Caco-2 (cell line): ENCODE results near the gene MAGED1. TPM values are rescaled to one million over a fixed set of nuclear protein-coding genes. Genes with fewer than 3 reads are reported as not detected.

Experiments used
- BruUV-seq: library from RNA; stranded (reverse); fragments of 400-500 nt; replicated peaks from 2 replicates; lab custom pipeline; 2021; lab: Mats Ljungman, UMichigan
- CTCF ChIA-PET: fragments of 300-600 bp; sonication (Branson Sonifier 250); formaldehyde crosslinking; loops from one replicate; lab custom pipeline; 2022; ENCODE audit warnings: antibody characterized with exemption; lab: Charles Lee
- POLR2A ChIA-PET: fragments of 300-600 bp; sonication (Branson Sonifier 250); formaldehyde crosslinking; loops from one replicate; lab custom pipeline; 2022; ENCODE audit warnings: antibody characterized with exemption; lab: Charles Lee
- DNase-seq, 2 experiments: peaks; one replicate each; pipeline versions ENCODE4 v3.0.0 to v3.0.0-alpha.2; 2020 to 2022
- H3K27me3 ChIP-seq: replicated peaks from 2 replicates; pipeline ENCODE4 v1.6.0; 2011; ENCODE audit warnings: low read length; ENCODE audit not compliant: control insufficient read depth, insufficient read depth
- H3K36me3 ChIP-seq: 2 replicates; pipeline ENCODE4 v1.5.1; 2011; ENCODE audit warnings: low read length; ENCODE audit not compliant: control insufficient read depth, insufficient read depth
- H3K4me1 ChIP-seq: fragments of 250-450 bp; sonication (Bioruptor Pico); 2 replicates; pipeline ENCODE4 v1.5.1; 2020; ENCODE audit warnings: mild to moderate bottlenecking
- H3K4me3 ChIP-seq: 2 replicates; pipeline ENCODE4 v1.5.1; 2011; ENCODE audit warnings: low read depth, mild to moderate bottlenecking, control low read depth, low read length
- H3K9me3 ChIP-seq: fragments of 250-450 bp; sonication (Bioruptor Pico); 2 replicates; pipeline ENCODE4 v1.5.1; 2020; ENCODE audit warnings: mild to moderate bottlenecking, moderate library complexity
- H3K27ac Mint-ChIP-seq: one replicate; pipeline ENCODE4 v1.8.0; 2022; ENCODE audit warnings: mixed read lengths; ENCODE audit not compliant: unreplicated experiment
- H3K27me3 Mint-ChIP-seq: one replicate; pipeline ENCODE4 v1.8.0; 2022; ENCODE audit warnings: mixed read lengths; ENCODE audit not compliant: insufficient read depth, unreplicated experiment
- H3K36me3 Mint-ChIP-seq: one replicate; pipeline ENCODE4 v1.8.0; 2022; ENCODE audit warnings: mild to moderate bottlenecking, mixed read lengths; ENCODE audit not compliant: insufficient read depth, unreplicated experiment
- H3K4me1 Mint-ChIP-seq: one replicate; pipeline ENCODE4 v1.8.0; 2022; ENCODE audit warnings: low read depth, mixed read lengths; ENCODE audit not compliant: unreplicated experiment
- H3K4me3 Mint-ChIP-seq: one replicate; pipeline ENCODE4 v1.8.0; 2022; ENCODE audit warnings: mild to moderate bottlenecking, moderate library complexity, mixed read lengths; ENCODE audit not compliant: unreplicated experiment
- H3K9me3 Mint-ChIP-seq: one replicate; pipeline ENCODE4 v1.8.0; 2022; ENCODE audit warnings: mixed read lengths; ENCODE audit not compliant: unreplicated experiment
- intact Hi-C: fragments of 100-400 bp; cut with micrococcal nuclease; formaldehyde crosslinking; loops from one replicate; pipeline ENCODE4 v1.10.0; 2022; ENCODE audit not compliant: unreplicated experiment
- total RNA-seq: library from RNA; stranded (reverse); gene quantifications from 2 replicates; pipeline ENCODE4 v1.2.3, GENCODE V29; 2022
- TF ChIP-seq, protein P1 (sequence below), 2 experiments: fragments of 200-600 bp in 1 of 2; IDR thresholded peaks; 1 replicate in 1 of 2; 2 replicates in 1 of 2; pipeline versions ENCODE4 v1.5.1 to v1.8.0; 2011 to 2022; ENCODE audit warnings: antibody characterized with exemption in 1 of 2, control low read depth in 1 of 2, inconsistent platforms in 1 of 2, low read depth in 1 of 2, low read length in 1 of 2, mild to moderate bottlenecking in 1 of 2, moderate library complexity in 1 of 2; ENCODE audit not compliant: insufficient read depth in 1 of 2, severe bottlenecking in 1 of 2, unreplicated experiment in 1 of 2

MAGED1 gene
- total RNA-seq, 1 experiment from 2014 or later = 174 TPM

GRCh38 chrX:51878056-51878455 lies 15.4 kb upstream of the MAGED1 start:
- no peak overlapping the region for H3K4me3 ChIP-seq
- ChIA-PET CTCF (no interaction called here), POLR2A (no interaction called here)
- H3K4me1 ChIP-seq = peaks cover 14% of the 10 kb centered on the region
- H3K9me3 Mint-ChIP-seq = no peaks in the 10 kb centered on the region
- DNase-seq = no peak
- intact Hi-C loops = no loop called here
- no peaks in the 10 kb centered on the region for H3K27me3 Mint-ChIP-seq
- H3K4me3 Mint-ChIP-seq = no peak overlapping the region
- BruUV-seq = no TSS peak
- TF ChIP-seq, protein P1, sequence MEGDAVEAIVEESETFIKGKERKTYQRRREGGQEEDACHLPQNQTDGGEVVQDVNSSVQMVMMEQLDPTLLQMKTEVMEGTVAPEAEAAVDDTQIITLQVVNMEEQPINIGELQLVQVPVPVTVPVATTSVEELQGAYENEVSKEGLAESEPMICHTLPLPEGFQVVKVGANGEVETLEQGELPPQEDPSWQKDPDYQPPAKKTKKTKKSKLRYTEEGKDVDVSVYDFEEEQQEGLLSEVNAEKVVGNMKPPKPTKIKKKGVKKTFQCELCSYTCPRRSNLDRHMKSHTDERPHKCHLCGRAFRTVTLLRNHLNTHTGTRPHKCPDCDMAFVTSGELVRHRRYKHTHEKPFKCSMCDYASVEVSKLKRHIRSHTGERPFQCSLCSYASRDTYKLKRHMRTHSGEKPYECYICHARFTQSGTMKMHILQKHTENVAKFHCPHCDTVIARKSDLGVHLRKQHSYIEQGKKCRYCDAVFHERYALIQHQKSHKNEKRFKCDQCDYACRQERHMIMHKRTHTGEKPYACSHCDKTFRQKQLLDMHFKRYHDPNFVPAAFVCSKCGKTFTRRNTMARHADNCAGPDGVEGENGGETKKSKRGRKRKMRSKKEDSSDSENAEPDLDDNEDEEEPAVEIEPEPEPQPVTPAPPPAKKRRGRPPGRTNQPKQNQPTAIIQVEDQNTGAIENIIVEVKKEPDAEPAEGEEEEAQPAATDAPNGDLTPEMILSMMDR (IDR thresholded peaks at IDR 0.05; ENCODE audit: insufficient read depth in 1 of 2, low read depth in 1 of 2, low read length in 1 of 2, severe bottlenecking in 1 of 2, unreplicated experiment in 1 of 2) = no peak
- no peak overlapping the region for H3K27ac Mint-ChIP-seq
- H3K4me1 Mint-ChIP-seq = peaks cover 7% of the 10 kb centered on the region
- no peaks in the 10 kb centered on the region for H3K9me3 ChIP-seq
- H3K36me3 Mint-ChIP-seq = peaks cover 4% of the 10 kb centered on the region
- H3K27me3 ChIP-seq = no peaks in the 10 kb centered on the region
- H3K36me3 ChIP-seq = no peaks in the 10 kb centered on the region

DNA sequence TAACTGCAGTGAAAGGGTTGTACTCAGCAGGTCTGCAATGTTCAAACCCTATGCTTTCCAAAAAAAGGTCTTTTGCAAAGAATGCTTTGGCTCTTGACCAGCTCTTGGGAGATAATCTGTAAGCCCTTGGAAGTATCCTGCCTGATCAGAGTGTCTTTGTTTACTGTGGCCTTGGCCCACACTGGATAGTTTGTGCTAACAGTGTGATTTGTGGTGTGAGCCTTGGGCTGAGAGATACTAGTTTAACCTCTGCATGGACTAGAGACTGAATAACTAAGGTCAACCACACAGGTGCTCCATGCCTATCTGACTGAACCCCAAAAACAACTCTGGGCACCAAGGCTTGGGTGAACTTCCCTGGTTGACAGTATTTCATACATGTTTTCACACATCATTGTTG lies 3.6 kb upstream of the MAGED1 start:
- Histone ChIP-seq H3K36me3 (no peaks in the 10 kb centered on the region), H3K9me3 (no peaks in the 10 kb centered on the region), H3K4me3 (no peak overlapping the region), H3K4me1 (no peaks in the 10 kb centered on the region), H3K27me3 (no peaks in the 10 kb centered on the region)
- H3K36me3 Mint-ChIP-seq = peaks cover 19% of the 10 kb centered on the region
- no peaks in the 10 kb centered on the region for H3K9me3 Mint-ChIP-seq
- no TSS peak for BruUV-seq
- ChIA-PET CTCF (no interaction called here), POLR2A (no interaction called here)
- H3K27me3 Mint-ChIP-seq = no peaks in the 10 kb centered on the region
- no peak overlapping the region for H3K4me3 Mint-ChIP-seq
- intact Hi-C loops = no loop called here
- no peaks in the 10 kb centered on the region for H3K4me1 Mint-ChIP-seq
- TF ChIP-seq, protein P1 (IDR thresholded peaks at IDR 0.05; ENCODE audit: insufficient read depth in 1 of 2, low read depth in 1 of 2, low read length in 1 of 2, severe bottlenecking in 1 of 2, unreplicated experiment in 1 of 2) = no peak
- no peak overlapping the region for H3K27ac Mint-ChIP-seq
- no peak for DNase-seq

GRCh38 chrX:51891245-51891644 lies 2.2 kb upstream of the MAGED1 start:
- no peaks in the 10 kb centered on the region for H3K27me3 ChIP-seq
- H3K9me3 ChIP-seq = no peaks in the 10 kb centered on the region
- Mint-ChIP-seq H3K27ac (no peak overlapping the region), H3K4me3 (no peak overlapping the region), H3K4me1 (no peaks in the 10 kb centered on the region), H3K27me3 (no peaks in the 10 kb centered on the region), H3K9me3 (no peaks in the 10 kb centered on the region), H3K36me3 (peaks cover 29% of the 10 kb centered on the region)
- intact Hi-C loops = no loop called here
- TF ChIP-seq, protein P1 (IDR thresholded peaks at IDR 0.05; ENCODE audit: insufficient read depth in 1 of 2, low read depth in 1 of 2, low read length in 1 of 2, severe bottlenecking in 1 of 2, unreplicated experiment in 1 of 2) = no peak
- no peak overlapping the region for H3K4me3 ChIP-seq
- ChIA-PET POLR2A (no interaction called here), CTCF (no interaction called here)
- no TSS peak for BruUV-seq
- H3K4me1 ChIP-seq = no peaks in the 10 kb centered on the region
- H3K36me3 ChIP-seq = no peaks in the 10 kb centered on the region
- no peak for DNase-seq
